GM19372 (cell line): ENCODE results near the gene ZNF544.

Experiments used
- ATAC-seq: cut with Tn5 transposase; IDR thresholded peaks from one replicate; pipeline ENCODE4 v1.9.1; 2021; ENCODE audit warnings: mild to moderate bottlenecking, low read depth, moderate library complexity; ENCODE audit not compliant: unreplicated experiment

ZNF544 gene

DNA sequence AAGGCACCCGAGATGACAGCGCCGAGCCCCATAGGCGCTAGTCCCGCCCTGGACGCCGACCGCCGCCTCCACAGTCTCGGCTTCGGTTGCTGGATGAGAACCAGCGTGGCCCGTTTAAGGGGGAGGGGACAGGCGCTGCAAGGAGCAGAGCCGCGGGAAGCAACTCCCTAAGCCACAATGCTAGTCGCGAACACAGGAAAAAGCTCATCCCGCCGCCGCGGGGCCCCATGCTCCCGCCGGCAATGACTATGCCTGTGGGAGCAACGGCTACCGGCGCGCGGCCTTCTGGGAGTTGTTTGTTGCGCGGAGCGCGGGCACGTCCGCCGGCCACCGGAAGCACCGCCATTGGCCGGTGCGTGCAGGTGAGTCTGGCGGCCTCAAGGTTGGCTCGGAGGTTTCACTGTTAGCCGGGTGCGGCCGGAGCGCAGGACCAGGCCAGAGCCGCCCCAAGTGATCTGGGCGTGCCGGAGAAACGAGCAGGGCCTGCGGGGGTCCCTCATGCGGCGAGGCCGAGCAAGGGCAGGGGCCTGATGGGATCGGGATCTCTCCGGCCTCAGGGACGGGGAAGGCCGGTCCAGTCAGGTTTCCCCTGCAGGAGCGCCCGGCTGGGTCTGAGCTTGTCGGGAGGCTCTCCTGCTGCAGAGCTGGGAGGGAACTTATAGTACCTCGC, at the start of gene ZNF544:
ZNF544 (plus strand) TSS at position 330 of the 670 bp plus-strand sequence. CDS start 15,110 bp downstream, outside the sequence.
- peak; percentile 92 for ATAC-seq

GRCh38 chr19:58181902-58182576, 46.7 kb upstream of the ZNF544 start:
- no peak for ATAC-seq

GRCh38 chr19:58182577-58182988, 46.1 kb upstream of the ZNF544 start:
- no peak for ATAC-seq

DNA sequence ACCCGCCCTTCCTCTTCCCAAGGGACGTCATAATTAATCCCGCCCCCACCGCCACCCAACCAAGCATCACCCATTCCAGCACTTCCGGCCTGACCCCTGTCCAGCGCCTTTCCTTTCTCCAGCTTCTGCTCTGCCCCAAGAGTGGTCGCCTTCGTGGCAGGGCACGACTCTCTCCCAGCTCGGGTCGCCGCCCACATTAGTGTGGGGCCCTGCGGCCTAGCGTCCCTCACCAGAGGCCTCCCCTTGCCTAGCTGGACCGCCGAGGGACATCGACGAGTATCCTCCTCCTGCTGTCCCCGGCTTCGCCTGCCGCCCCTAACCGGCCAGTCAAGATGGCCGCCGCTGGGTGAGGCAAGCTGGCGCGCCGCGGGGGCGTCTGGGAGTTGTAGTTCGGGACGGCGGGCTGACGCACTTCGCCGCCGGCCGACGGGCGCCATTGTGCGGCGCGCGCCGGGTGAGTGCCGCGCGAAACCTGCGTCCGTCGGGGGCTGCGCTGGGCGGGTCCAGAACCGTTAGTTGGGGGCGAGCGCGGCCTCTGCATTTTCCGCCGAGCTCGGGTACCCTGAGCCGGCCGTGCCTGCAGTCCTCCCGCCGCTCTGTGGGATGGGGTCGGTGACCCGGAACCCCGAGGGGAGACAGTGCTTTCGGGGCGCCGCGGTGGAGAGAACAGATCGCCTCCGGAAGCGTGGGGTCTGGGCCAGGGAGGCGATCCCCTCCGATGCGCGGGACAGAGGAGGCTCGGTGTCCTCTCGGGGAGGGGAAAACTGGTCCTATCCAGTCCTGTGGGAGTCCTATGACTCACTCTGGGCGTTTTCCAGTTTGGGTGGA, 45.5 kb upstream of the ZNF544 start, which contains the start of gene ZNF274:
ZNF274 (plus strand) TSS at position 73 of the 828 bp plus-strand sequence. CDS start 905 bp downstream, outside the sequence.
- peak; percentile 84 for ATAC-seq

DNA sequence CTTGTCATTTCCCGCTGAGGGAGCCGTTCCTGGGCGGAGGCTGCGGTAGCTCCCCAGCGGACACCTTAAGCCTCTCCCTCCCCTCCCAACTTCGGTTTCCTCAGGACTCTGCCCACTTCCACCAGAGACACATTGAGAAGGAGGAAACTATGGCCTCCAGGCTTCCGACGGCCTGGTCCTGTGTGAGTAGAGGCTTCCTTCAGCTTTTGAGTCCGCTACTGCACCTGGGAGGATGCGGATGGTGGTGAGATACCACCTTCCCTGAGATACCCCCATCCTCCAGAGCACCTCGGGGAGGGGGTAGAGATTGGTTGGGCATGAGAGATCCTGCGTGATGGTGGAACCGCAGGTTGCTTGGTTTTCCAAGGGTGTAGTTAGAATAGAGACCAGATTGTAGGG, 44.9 kb upstream of the ZNF544 start:
- peak; percentile 19 for ATAC-seq

- no peak for ATAC-seq
These were observed 31.7 kb upstream of the ZNF544 start for GRCh38 chr19:58196901-58197616.

DNA sequence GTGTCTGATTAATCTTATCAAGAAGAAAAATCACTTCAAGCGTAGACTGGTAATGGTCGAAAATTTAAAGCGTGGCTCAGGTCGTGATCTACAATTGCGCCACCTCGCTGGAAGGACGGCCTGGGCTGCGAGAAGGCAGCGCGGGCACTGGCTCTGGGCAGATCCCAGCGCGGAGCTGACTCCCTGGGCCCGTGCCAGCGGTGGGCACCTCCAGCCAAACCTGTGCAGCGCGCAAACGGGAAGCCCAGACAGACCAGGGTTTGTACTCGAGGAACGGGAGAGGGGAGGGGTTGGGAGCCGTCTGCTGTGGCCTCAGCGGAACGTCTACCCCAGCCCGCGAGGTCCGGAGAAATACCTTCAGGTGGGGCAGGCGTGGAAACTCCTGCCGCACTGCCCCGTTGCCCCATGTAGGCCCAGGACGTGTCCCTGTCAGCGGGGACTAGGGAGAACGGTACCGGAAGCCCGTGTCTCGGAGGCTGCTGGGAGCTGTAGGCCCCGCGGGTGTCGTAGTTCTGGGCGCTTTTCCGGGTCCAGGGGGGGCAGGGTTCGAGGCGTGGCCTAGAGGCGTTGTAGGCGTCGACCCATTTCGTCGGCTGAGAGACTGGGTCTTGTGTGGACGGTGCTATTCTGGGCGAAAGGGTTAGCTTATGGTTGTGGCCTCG, 24.8 kb upstream of the ZNF544 start:
- no peak for ATAC-seq

GRCh38 chr19:58204566-58204965, 24.1 kb upstream of the ZNF544 start:
- ATAC-seq, result no peak

DNA sequence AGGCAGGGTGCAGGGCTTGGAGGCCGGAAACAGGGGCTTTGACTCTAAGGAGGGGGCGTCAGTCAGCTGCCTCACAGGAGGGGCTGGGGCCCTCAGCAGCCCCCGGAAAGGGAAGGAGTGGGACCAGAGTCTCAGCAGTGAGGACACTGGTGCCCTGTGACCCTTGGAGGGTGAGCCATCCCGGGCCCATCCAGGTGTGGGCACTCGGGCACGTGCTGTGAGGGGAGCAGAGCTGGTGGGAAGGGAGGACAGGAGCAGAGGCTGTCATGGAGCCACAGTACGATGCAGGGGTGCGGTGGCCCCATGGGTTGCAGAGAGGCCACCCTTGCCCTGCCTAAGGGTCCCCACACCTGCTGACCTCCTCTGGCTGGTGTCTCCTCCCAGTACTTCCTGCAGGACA, 19.1 kb upstream of the ZNF544 start:
- no peak for ATAC-seq

DNA sequence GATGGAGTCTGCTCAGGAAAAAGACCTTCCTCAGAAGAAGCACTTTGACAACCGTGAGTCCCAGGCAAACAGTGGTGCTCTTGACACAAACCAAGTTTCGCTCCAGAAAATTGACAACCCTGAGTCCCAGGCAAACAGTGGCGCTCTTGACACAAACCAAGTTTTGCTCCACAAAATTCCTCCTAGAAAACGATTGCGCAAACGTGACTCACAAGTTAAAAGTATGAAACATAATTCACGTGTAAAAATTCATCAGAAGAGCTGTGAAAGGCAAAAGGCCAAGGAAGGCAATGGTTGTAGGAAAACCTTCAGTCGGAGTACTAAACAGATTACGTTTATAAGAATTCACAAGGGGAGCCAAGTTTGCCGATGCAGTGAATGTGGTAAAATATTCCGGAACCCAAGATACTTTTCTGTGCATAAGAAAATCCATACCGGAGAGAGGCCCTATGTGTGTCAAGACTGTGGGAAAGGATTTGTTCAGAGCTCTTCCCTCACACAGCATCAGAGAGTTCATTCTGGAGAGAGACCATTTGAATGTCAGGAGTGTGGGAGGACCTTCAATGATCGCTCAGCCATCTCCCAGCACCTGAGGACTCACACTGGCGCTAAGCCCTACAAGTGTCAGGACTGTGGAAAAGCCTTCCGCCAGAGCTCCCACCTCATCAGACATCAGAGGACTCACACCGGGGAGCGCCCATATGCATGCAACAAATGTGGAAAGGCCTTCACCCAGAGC, 16.2 kb upstream of the ZNF544 start:
- ATAC-seq, result no peak

DNA sequence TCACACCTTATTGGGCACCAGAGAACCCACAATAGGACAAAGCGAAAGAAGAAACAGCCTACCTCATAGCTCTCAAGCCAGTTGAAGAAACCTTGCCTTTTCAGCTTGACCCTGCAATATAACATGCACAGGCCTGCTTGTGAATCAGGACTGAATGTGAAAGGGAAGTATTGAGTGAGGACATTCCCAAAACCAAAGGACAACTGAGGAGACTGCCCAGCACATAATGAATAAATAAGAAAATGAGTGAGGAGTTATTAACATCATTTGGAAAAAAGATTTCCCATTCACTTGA, 15.7 kb upstream of the ZNF544 start:
- ATAC-seq, result no peak

DNA sequence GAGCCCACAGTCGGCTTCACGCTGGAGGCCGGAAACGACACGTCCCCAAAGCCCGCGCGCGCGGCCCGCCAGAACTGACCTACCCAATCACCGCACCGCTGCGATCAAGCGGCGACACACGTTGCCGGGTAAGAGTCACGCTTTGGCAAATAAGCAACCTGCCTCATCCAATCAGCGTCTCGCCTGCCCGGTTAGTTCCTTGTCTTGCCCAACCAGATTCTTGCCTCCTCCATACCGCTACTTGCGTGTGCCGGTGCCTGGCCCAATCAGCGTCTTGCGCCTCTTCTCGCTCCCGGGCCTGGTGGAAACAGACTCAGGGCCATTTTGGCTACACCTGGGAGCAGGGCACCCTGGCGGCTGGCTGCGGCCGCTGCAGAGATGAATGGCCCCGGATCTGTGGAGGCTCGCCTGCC, 11.6 kb upstream of the ZNF544 start:
- no peak for ATAC-seq

DNA sequence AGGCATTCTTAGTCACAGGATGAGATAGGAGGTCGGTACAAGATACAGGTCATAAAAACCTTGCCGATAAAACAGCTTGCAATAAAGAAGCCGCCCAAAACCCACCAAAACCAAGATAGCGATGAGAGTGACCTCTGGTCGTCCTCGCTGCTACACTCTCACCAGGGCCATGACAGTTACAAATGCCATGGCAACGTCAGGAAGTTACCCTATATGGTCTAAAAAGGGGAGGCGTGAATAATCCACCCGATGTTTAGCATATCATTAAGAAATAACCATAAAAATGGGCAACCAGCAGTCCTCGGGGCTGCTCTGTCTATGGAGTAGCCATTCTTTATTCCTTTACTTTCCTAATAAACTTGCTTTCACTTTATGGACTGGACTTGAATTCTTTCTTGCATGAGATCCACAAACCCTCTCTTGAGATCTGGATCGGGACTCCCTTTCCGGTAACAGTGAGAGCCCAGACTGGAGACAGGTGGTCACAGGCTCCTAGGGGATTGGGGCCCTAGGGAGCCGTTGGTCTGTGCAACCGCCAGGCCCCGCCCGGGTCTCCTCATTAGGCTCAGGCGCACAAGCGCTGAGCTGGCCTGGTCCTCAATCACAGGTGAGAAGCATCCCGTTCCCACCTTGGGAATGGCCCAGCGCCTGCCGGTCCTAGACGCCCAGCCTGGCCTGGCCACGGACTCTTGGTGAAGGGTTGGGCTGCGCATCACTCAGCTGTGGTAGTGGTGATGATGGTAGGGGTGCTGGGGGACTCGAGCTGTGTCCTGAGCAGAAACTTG, 10.9 kb upstream of the ZNF544 start:
- no peak for ATAC-seq

GRCh38 chr19:58218899-58219298, 9.8 kb upstream of the ZNF544 start:
- no peak for ATAC-seq

DNA sequence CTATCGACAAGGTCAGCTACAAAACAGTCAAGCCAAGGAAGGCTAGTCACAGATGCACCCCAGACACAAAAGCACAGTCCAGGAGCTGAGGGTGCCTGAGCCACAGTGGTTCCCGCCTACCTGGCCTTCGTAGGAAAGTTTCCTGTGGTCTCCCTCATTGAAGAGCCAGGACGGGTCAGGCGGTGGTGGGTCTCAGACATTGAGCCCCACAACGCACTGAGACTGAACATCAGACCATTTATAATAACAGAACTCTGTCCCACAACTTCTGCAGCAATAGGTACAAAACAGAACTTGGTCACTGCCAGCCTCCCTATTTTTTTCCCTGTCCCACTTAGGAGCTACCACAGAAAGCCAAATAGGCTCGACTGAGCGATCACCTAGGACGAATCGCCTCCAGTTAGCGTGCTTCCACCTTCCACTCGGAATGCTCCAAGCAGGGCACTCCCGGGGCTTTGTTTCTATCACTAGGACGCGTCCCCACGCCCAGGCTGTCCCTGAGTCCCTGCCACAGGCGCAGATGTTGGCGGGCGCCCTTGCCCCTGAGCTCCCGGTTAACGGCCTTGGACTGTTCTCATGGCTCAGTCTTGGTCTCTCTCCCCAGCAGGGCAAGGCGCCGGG, 640 bp upstream of the ZNF544 start:
- no peak for ATAC-seq

DNA sequence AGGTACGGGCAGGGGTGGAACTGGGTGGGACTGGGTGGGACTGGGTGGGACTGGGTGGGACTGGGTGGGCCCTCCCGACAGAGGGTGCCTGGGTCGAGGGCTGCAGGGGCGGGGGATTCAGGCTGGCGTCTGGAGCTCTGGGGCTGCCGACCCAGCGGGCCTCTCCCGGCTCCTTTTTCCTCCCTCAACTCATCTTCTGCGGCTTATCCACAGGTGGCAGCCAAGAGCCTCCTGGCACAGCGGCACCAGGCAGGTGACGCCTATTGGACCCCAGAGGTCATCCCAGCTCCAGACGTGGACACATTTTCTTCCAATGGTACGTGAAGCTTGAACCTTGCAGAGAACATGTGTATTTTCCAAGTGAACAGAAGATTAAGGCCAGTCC, 533 bp downstream of the ZNF544 start:
- no peak for ATAC-seq

DNA sequence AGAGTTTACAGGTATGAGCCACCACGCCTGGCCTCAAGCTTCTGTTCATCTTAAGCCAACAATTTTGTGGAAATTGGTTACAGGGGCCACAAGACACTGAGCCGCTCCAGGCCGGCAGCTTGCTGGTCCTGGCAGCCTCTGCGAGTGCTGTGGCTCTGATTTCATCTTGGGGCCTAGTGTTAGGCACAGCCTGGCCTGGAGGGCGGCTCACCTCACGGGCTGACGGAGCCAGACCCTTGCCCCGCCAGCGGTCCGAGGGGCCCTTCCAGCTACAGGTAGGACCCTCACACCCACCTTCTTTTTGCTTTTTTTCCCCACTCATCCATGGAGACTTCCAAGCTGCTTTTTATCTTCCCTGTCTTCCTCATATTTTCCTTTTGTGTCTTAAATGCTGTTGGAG, 8.6 kb downstream of the ZNF544 start:
- no peak for ATAC-seq

GRCh38 chr19:58243351-58243750, 14.6 kb downstream of the ZNF544 start:
- ATAC-seq, result no peak
